HG02884 (cell line): ENCODE data around the gene WNT4.

Experiments
- ATAC-seq: cut with Tn5 transposase; IDR thresholded peaks from one replicate; pipeline ENCODE4 v1.9.1; 2021; ENCODE audit warnings: mild to moderate bottlenecking, moderate library complexity; ENCODE audit not compliant: unreplicated experiment

WNT4 gene

DNA sequence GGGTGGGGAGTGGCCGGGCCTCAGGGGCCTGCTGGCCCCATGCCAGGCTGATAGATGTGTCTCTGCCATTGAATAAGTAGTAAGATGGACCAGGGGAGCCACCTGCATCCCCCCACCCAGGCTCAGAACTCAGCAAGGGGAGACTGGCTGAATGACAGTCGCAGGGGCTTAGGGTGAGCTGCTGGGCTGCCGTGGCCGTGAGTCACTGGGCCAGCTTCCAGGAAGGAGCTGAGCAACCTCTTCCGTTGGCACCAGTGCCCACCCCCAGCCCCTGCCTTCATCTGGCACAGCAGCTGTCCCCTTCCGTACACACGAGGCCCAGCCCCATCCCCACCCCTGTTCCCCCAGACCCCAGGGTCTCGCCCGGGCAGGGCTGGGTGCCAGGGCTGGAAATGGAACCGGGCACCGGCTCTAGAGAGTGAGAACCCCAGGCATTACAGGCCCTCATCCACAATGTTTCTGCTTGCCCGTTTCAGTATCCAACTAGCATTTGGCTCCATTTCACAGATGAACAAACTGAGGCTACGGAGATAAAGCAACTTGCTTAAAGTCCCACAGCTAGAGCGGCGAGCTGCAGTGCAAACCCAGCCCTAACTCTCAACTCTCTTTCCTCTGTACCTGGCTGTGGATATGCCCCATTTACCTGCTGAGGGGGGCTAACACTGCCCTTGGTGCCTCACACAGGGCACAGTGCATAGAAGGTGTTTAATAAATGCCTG is 10.2 kb downstream of the WNT4 start:
- ATAC-seq = no peak

DNA sequence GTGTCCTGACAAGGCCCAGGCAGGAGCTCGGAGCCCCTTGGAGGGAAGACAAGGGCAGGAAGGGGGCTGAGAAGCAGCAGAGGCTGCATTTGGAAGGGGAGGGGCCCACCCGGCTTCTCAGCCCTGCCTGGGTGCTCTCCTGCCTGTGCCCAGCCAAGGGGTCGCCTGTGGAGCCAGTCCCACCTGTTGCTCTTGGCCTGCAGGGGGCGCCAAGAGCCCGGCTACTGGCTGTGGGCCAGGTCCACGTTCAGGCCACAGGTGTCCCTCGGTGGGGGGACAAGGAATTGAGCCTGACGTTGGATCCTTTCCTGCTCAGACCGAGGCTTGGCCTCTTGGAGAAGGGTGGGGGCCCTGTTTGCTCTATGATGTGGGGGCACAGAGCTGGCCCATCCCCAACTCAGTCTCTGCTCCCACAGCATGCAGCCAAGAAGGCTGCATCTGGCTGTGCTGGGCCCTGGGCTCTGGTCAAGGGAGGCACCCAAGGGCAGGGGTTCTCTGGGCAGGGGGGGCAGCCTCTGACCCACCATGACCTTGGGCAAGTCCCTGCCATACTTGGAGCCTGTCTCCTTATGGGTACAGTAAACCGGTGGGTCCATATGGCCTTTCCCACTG is 10.9 kb downstream of the WNT4 start:
- ATAC-seq = no peak

DNA sequence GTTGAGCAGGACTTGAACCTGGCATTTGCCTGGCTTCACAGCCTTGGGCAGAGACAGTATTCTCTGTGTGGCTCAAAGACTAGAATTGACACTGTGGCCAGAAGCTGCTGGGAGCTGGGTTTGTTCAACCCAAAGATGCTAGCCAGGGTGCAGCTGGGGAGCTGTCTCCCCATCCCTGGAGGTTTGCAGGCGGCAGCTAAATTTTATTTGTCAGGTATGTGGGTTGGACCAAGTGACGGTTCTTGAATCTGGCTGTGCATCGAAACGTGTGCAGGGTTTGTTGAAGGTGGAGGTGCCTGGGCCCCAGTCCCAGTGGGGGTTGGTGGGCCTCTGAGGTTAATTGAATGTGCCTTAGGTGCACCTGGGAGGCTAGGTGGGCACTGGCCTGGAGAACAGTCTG is 11.8 kb downstream of the WNT4 start:
- ATAC-seq = no peak

DNA sequence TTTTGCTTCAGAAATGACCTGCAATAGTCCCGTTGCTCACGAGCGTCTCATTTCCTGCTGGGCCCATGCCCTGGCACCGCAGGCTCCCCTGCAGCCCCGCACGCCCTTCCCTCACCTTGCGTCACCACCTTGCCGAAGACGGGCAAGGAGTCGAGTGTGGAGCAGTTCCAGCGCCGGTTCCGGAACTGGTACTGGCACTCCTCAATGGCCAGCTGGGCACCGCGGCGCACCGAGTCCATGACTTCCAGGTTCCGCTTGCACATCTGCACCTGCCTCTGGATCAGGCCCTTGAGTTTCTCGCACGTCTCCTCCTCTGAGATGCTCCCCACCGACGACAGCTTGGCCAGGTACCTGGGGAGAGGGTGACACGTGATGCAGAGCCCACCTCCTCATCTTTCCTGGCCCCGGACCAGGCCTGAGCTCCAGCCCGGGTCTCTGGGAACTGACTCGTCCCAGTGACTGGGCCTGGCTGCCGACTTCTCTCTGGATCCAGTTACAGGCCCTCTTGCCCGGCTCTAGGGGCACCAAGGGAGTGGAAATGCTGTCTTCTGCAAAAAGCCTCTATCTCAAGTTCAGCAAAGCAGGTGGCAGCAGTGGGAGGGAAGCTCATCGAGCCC is 13.3 kb downstream of the WNT4 start:
- ATAC-seq = no peak

DNA sequence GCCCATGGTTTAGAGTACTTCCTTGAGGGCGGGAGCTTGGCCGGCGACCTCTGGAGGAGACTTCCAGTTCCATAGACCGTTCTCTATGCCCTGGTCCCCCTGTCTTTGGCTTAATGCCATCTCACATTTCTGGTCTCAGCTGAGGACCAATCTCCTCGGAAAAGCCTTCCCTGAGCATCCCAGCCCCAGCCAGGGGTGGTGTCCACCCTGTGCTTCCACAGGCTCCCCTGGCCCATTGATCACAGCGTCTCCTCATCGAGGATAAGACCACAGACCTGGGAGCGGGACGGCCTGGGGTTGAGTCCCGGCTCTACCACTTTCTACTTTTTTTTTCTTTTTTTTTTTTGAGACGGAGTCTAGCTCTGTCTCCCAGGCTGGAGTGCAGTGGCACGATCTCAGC is 14.5 kb downstream of the WNT4 start:
- no peak for ATAC-seq

DNA sequence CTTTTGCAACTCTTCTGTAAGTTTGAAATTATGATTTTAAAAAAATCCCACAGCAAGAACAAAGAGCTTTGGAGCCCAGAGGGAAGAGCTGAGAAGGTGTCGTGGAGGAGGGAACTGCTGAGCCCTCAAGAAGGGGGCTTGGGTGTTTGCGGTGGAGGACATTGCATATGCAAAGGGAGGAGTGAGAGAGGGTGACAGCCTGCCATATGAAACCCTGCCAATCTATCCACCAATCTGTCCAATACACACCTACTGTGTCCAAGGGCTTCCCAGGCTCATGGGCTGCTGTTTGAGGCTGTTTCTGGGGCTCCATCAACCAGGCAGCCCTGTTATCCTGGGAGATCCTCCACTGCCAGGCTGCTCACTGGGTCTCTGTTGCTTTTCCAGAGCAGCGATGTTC is 15.2 kb downstream of the WNT4 start:
- no peak for ATAC-seq

DNA sequence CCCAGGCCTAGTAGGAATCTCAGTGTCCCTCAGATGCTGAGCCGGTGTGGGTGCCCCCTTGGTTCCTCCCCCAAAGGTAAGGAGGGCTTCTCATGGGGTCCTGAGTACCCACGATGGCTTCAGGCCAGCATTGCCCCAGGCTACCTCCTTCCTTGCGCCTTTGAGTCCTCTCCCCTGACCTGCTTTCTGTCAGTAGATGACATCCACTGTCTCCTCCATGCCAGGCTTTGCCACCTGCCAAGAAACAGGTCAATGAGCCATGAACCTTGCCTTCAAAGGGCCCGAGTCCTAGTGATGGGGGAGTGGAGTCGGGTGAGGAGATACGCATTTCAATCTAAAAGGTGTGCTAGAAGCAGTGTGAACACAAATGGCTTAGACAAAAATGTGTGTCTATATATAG is 15.6 kb downstream of the WNT4 start:
- no peak for ATAC-seq

DNA sequence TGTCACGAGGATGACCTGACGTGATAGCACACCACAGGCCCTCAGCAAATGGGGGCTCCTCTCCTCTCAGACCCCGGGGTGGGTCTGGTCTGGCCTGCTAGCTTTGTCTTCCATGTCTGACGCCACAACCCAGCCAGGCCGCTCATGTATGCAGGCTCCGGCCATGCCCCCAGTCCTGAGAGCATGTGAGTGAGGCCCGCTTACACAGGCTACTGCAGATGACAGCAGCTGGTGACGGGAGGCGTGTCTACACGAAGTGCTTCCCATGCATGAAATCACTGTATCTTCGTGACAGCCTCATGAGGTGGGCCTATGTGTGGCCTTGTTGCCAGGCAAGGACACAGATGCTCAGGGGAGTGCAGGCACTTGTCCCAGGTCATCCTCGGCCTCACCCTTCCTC is 16.4 kb downstream of the WNT4 start:
- ATAC-seq = no peak

DNA sequence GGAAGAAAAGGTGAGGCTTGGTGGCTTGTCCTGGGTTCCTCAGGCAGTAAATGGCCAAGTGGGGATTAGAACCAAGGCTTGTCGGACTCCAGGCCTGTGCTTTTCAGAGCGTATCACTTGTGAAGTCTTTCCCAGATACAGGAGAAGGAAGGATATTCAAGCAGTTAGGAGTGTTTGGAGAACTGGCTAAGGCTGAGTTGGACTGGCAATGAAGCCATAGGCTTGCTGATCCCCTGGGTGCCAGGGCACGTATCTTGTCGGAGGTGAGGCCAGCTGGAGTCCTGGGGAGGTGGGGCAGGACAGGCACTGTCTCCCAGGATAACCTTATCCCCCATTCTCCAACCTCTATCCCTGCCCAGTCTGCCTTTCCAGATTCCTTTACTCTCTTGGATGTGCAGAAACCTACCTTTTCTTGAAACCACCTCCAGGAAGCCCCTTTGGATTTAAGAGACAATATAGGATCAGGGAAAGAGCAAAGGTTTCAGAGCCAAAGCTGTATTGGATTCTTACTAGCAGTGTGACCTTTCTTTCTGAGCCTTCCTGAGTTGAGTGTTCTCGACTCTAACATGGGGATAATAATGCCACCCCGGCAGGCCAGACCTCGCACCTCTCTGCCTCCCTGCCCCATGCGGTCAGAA is 18.2 kb downstream of the WNT4 start:
- no peak for ATAC-seq

DNA sequence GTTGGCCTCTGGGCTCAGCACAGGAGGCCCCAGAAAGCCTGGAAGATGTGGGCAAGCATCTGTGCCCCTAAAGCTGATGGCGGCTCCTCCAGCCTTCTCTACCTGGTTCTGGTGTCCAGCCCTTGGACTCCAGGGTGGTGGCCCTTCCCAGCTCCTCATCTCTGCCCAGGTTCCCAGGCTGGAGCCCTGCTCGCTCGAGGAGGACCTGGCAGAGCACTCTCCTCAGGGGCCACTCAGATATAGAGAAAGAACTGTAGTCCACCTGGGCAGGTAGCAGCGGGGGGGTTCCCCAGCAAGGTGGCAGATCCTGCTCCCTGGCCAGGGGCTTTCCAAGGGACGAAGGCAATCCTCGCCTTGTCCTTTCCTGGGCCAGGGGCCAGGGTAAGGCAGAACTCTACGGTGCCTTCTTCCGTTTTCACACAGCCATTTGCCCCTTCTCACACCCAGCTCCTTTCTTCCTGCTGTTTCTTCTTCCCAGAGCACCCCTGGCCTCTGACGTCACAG is 18.9 kb downstream of the WNT4 start:
- ATAC-seq = no peak

DNA sequence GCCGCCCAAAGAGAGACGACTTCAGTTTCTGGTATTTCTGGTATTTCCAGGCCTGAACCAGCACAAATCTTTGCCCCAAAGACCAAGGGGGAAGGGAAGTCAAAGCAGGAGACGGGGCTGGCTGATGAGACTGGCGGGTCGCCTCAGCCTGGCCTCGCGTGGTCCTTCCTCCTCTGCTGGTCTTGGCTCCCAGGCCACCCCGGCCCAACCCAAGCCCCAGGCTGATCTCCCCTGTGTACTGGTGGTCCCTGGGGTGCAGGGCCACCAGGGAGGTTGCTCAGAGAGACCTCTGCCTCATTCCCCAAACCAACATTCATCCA is 19.9 kb downstream of the WNT4 start:
- no peak for ATAC-seq

DNA sequence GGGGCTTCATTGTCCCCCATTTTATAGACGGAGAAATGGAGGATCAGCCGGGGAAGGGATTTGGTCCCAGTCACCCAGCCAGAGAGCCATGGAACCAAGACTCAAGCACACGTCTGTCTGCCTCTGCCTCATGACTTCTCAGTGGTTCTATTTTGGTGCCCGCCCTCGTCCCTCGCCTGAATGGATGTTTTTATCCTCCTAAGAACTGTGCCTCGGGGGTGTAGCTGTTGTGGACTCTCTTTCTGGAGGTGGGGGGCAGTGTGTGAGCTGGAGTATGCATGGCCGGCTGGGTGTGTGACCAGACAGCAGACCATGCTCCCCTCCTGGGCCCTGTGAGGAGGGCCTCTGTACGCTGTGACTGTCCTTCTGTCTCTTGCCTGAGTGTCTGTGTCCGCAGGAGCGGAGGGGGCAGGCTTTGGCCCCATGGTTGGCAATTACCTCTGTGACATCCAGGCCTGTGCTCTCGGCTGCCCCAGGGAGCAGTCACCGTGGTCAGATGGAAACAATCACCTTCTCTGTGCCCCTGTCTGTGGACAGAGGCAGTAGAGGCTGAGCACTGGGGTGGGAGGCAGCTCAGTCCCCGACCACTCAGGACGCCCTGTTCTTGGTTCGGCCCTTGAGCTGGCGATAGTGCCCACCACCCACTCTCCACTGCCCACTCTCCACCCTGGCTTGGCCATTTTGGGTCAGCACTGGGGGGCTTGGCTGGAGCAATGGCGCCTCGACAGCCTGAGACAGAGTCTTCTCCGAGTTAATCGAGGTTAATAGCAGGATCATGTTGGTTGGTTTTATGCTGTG is 20.4 kb downstream of the WNT4 start:
- ATAC-seq = no peak

DNA sequence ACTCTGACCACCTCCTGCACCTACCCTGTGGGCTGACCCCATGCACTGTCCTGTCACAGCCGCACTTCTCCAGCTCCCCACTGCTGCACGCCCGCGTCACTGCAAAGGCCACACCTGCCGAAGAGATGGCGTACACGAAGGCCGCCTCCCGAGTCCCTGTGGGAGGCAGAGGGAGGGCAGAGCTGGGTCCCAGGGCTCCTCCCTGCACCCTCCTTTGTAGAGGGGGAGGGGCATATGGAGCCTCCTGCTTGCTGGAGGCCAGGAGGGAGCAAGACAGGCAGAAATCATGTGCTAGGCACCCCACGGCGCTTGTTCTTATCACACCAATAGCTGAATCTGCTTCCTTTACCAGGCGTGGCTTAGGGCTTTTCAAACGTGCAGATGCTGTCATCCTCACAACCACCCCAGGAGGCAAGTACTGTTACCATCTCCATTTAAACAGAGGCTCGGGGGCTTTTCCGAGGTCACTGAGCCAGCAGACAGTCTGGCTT is 21.4 kb downstream of the WNT4 start:
- no peak for ATAC-seq

DNA sequence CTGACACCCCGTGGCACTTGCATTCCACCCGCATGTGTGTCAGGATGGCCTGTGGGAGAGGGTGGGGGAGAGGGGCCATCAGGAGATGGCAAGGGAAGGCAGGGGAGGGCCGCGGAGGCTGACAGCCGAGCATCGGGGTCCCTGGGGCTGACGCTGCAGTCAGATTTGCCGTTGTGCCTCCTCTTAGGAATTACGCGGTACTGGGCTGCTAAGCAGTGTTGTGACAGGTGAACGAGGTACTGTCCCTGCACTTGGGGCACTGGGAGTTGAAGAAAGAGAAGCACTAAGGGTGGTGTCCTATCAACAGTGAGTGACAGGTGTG is 22.5 kb downstream of the WNT4 start:
- no peak for ATAC-seq

DNA sequence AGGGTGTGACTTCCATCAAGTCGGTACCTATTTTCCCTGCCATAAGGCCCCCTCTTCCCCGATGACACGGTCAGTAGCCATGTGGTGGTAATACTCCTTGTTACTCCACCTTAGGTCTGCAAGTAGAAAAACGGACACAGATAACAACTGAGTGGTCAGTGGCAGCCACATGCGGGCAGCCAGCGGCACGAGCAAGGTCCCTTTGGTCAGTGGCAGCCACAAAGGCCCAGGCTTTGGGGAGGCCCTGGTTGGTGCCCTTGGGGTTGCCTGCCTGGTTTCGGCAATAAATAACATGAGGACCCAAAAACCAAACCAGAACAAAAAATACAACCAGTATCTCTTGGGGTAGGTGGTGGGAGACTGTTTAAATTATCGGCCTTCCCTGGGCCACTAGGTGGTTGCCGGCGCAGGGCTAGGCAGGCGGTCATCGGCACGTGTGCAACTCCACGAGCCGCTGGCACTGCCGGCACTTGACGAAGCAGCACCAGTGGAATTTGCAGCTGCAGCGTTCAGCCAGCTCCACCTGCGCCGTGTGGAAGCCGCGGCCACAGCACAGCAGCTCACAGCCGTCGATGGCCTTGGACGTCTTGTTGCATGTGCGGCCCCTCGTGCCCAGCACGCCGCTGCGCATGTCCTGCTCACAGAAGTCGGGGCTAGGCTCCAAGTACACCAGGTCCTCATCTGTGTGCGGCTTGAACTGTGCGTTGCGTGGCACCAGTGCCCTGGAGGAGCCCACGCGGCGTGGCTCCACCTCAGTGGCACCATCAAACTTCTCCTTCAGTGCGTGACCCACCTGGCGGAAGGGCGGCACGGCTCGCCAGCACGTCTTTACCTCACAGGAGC is 23.1 kb downstream of the WNT4 start:
- no peak for ATAC-seq

DNA sequence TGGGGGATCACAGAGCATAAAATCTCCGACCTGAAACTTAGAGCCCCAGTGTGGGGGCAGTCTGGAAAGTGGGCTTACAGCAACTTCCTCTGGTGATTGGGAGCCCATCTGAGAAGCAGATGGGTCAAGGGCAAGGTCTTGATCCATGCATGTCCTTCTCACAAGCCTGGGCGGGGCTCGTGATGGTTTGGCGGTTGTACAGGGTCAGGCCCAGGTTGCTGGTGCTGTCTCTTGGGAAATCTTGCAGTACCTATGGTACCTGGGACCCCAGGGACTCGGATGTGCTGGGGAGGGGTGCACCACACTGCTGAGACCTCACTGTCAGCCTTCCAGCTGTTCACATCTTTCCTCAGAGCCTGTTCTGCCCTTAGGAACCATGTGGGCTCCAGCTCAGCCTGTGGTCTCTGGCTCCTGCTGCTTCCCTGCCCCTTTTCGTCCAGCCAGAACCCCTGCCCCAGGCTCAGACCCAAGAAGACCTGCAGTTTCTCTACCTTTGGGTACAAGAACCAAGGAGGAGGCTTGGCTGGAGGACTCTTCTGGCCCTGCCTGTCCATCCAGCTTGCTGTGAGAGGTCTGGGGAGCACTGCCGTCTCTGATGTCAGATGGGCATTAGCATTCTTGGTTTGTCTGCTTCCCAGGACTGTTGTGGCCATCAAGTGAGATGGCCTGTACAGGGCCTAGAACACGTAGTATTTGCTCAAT is 24.5 kb downstream of the WNT4 start:
- ATAC-seq = no peak

DNA sequence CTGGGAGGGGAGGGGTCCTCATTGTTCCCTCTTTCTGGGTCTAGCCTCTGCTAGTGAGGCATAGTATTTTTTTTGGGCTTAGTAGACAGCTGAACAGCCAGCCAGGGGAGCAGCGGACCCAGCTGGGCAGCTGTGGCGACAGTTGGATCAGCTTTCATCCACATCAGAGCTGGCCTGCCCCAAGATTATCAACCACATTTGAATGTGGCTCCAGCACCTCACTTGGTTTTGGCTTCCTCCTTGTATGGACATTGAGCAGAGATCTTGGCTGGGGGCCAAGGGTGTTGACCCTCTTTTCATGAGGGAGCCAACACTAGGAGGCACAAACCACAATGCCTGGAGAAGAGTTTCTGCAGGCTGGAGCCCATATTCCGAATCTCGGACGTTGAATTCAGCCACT is 25.0 kb downstream of the WNT4 start:
- no peak for ATAC-seq

DNA sequence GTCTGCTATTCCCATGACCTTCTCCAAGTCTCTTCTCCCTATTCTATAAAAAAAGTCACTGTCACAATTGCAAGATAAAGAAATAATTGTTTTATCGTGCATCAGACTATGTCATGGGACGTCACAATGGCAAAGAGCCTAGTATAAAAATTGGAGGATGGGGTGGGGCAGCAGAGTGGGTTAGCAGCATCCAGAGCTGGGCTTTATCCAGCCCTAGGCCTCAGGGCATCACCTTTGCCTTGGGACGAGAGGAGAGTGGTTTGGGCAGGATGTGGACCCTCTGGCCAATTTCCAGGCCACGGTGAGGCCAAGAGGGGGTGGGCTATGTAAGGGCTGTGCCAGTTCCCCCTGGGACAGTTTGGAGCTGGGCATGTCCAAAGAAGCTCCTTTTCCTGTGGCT is 25.7 kb downstream of the WNT4 start:
- no peak for ATAC-seq

DNA sequence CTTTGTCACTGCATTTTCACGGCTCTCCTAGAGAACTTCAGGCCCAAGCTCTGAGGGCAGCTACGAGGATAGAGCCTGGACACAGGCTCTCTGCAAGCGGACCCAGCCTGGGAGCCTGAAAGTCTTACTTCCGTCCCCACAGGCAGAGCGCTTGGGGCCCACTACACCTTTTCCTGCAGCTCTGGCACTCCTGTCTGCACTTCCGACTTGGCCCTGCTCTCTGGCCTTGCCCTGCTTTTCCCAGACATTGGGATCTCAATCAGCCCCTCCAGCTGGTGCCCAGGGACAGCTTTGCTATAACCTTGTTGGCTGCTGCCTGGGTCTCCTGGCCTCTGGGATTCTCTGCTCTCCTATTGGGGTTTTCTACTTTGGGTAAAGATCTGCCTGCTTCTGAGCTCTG is 27.6 kb downstream of the WNT4 start:
- ATAC-seq = no peak
